ENCODE data around the gene PLD4. TPM values are rescaled to one million over a fixed set of nuclear protein-coding genes. Genes with fewer than 3 reads are reported as not detected.

The PLD4 gene
- total and polyA plus RNA-seq, 4 experiments from 2014 or later: 0.68 TPM; not detected in 3

- POLR2A ChIA-PET (ENCODE audit: partially characterized antibody): no interaction called here
- Mint-ChIP-seq H3K4me3 (no peak overlapping the region), H3K27me3 (peaks cover 10 to 11% of the 10 kb centered on the region in 2 donors), H3K36me3 (no peaks in the 10 kb centered on the region), H3K9me3 (no peaks in the 10 kb centered on the region), H3K4me1 (peaks cover 2 to 9% (median 3%) of the 10 kb centered on the region in 4 donors), H3K27ac (no peak overlapping the region)
- H3K27me3 ChIP-seq (ENCODE audit: insufficient read depth, low read length): no peaks in the 10 kb centered on the region
- no peaks in the 10 kb centered on the region for H3K4me1 ChIP-seq (ENCODE audit: insufficient read depth, low read length)
- DNase-seq: no peak
- no peaks in the 10 kb centered on the region for H3K36me3 ChIP-seq (ENCODE audit: insufficient read depth, low read length)
- H3K9me3 ChIP-seq (ENCODE audit: control insufficient read depth in 1 of 2, low read length in 2 of 2): no peaks in the 10 kb centered on the region
- no peak overlapping the region for H3K27ac ChIP-seq (ENCODE audit: low read depth, low read length)
- no peak overlapping the region for H3K4me3 ChIP-seq (ENCODE audit: low read length in 2 of 2)
- CTCF ChIA-PET (ENCODE audit: partially characterized antibody): no interaction called here
- intact Hi-C loops (cut with micrococcal nuclease): no loop called here
These were observed 11.9 kb downstream of the PLD4 start for GRCh38 chr14:104936361-104937155.

GRCh38 chr14:104937161-104937560 lies 12.5 kb downstream of the PLD4 start:
- Mint-ChIP-seq H3K36me3 (no peaks in the 10 kb centered on the region), H3K9me3 (no peaks in the 10 kb centered on the region), H3K27me3 (peaks cover 10 to 11% of the 10 kb centered on the region in 2 donors), H3K27ac (no peak overlapping the region), H3K4me1 (peaks cover 2 to 9% (median 3%) of the 10 kb centered on the region in 4 donors), H3K4me3 (no peak overlapping the region)
- no peaks in the 10 kb centered on the region for H3K36me3 ChIP-seq (ENCODE audit: insufficient read depth, low read length)
- no peak overlapping the region for H3K27ac ChIP-seq (ENCODE audit: low read depth, low read length)
- ChIA-PET POLR2A (ENCODE audit: partially characterized antibody) (no interaction called here), CTCF (ENCODE audit: partially characterized antibody) (no interaction called here)
- no peaks in the 10 kb centered on the region for H3K27me3 ChIP-seq (ENCODE audit: insufficient read depth, low read length)
- no peaks in the 10 kb centered on the region for H3K9me3 ChIP-seq (ENCODE audit: control insufficient read depth in 1 of 2, low read length in 2 of 2)
- no peak overlapping the region for H3K4me3 ChIP-seq (ENCODE audit: low read length in 2 of 2)
- no peak for DNase-seq
- intact Hi-C loops (cut with micrococcal nuclease): no loop called here
- H3K4me1 ChIP-seq (ENCODE audit: insufficient read depth, low read length): no peaks in the 10 kb centered on the region

GRCh38 chr14:104937694-104938365 lies 13.2 kb downstream of the PLD4 start:
- Histone ChIP-seq H3K4me1 (ENCODE audit: insufficient read depth, low read length) (no peaks in the 10 kb centered on the region), H3K9me3 (ENCODE audit: control insufficient read depth in 1 of 2, low read length in 2 of 2) (no peaks in the 10 kb centered on the region), H3K36me3 (ENCODE audit: insufficient read depth, low read length) (no peaks in the 10 kb centered on the region), H3K4me3 (ENCODE audit: low read length in 2 of 2) (no peak overlapping the region), H3K27me3 (ENCODE audit: insufficient read depth, low read length) (no peaks in the 10 kb centered on the region), H3K27ac (ENCODE audit: low read depth, low read length) (no peak overlapping the region)
- no peak overlapping the region for H3K4me3 Mint-ChIP-seq
- ChIA-PET POLR2A (ENCODE audit: partially characterized antibody) (no interaction called here), CTCF (ENCODE audit: partially characterized antibody) (interaction anchor here (1.0 kb wide), 1 partner anchor 107 kb away, joined by 4 read pairs; no protein-coding TSS in a partner anchor)
- H3K9me3 Mint-ChIP-seq: no peaks in the 10 kb centered on the region
- H3K27me3 Mint-ChIP-seq: peaks cover 10 to 11% of the 10 kb centered on the region in 2 donors
- H3K36me3 Mint-ChIP-seq: no peaks in the 10 kb centered on the region
- no peak overlapping the region for H3K27ac Mint-ChIP-seq
- peaks cover 2 to 9% (median 3%) of the 10 kb centered on the region in 4 donors for H3K4me1 Mint-ChIP-seq
- intact Hi-C loops (cut with micrococcal nuclease): no loop called here
- DNase-seq: no peak

GRCh38 chr14:104938436-104938835 lies 13.8 kb downstream of the PLD4 start:
- intact Hi-C loops (cut with micrococcal nuclease): no loop called here
- POLR2A ChIA-PET (ENCODE audit: partially characterized antibody): no interaction called here
- no peak overlapping the region for H3K27ac Mint-ChIP-seq

GRCh38 chr14:104938960-104939359 lies 14.3 kb downstream of the PLD4 start:
- ChIA-PET POLR2A (ENCODE audit: partially characterized antibody) (no interaction called here), CTCF (ENCODE audit: partially characterized antibody) (no interaction called here)
- Histone ChIP-seq H3K27me3 (ENCODE audit: insufficient read depth, low read length) (no peaks in the 10 kb centered on the region), H3K36me3 (ENCODE audit: insufficient read depth, low read length) (no peaks in the 10 kb centered on the region), H3K9me3 (ENCODE audit: control insufficient read depth in 1 of 2, low read length in 2 of 2) (no peaks in the 10 kb centered on the region), H3K4me3 (ENCODE audit: low read length in 2 of 2) (no peak overlapping the region), H3K27ac (ENCODE audit: low read depth, low read length) (no peak overlapping the region), H3K4me1 (ENCODE audit: insufficient read depth, low read length) (no peaks in the 10 kb centered on the region)
- H3K27ac Mint-ChIP-seq: no peak overlapping the region
- no peaks in the 10 kb centered on the region for H3K9me3 Mint-ChIP-seq
- no peak for DNase-seq
- H3K27me3 Mint-ChIP-seq: peaks cover 10 to 11% of the 10 kb centered on the region in 2 donors
- no peak overlapping the region for H3K4me3 Mint-ChIP-seq
- peaks cover 2 to 9% (median 3%) of the 10 kb centered on the region in 4 donors for H3K4me1 Mint-ChIP-seq
- no peaks in the 10 kb centered on the region for H3K36me3 Mint-ChIP-seq
- intact Hi-C loops (cut with micrococcal nuclease): no loop called here

More at GRCh38 chr14:104938436-104938835, 13.8 kb downstream of the PLD4 start:
- no peaks in the 10 kb centered on the region for H3K9me3 Mint-ChIP-seq
- H3K27me3 Mint-ChIP-seq: peaks cover 10 to 11% of the 10 kb centered on the region in 2 donors
- H3K27ac ChIP-seq (ENCODE audit: low read depth, low read length): no peak overlapping the region
- no peak overlapping the region for H3K4me3 Mint-ChIP-seq
- no peak overlapping the region for H3K4me3 ChIP-seq (ENCODE audit: low read length in 2 of 2)
- CTCF ChIA-PET (ENCODE audit: partially characterized antibody): interaction anchor here (1.0 kb wide), 1 partner anchor 107 kb away, joined by 4 read pairs; no protein-coding TSS in a partner anchor
- DNase-seq: no peak
- peaks cover 2 to 9% (median 3%) of the 10 kb centered on the region in 4 donors for H3K4me1 Mint-ChIP-seq
- no peaks in the 10 kb centered on the region for H3K4me1 ChIP-seq (ENCODE audit: insufficient read depth, low read length)
- H3K27me3 ChIP-seq (ENCODE audit: insufficient read depth, low read length): no peaks in the 10 kb centered on the region
- H3K9me3 ChIP-seq (ENCODE audit: control insufficient read depth in 1 of 2, low read length in 2 of 2): no peaks in the 10 kb centered on the region
- no peaks in the 10 kb centered on the region for H3K36me3 Mint-ChIP-seq
- H3K36me3 ChIP-seq (ENCODE audit: insufficient read depth, low read length): no peaks in the 10 kb centered on the region

- POLR2A ChIA-PET (ENCODE audit: partially characterized antibody): no interaction called here
- intact Hi-C loops (cut with micrococcal nuclease): no loop called here
- Mint-ChIP-seq H3K4me1 (peaks cover 0 to 3% (median under 1%) of the 10 kb centered on the region in 4 donors), H3K27ac (no peak overlapping the region), H3K36me3 (no peaks in the 10 kb centered on the region), H3K9me3 (no peaks in the 10 kb centered on the region), H3K27me3 (peaks cover 6 to 8% of the 10 kb centered on the region in 2 donors), H3K4me3 (no peak overlapping the region)
- no peaks in the 10 kb centered on the region for H3K36me3 ChIP-seq (ENCODE audit: insufficient read depth, low read length)
- H3K27me3 ChIP-seq (ENCODE audit: insufficient read depth, low read length): no peaks in the 10 kb centered on the region
- CTCF ChIA-PET (ENCODE audit: partially characterized antibody): no interaction called here
- H3K4me3 ChIP-seq (ENCODE audit: low read length in 2 of 2): no peak overlapping the region
- no peak overlapping the region for H3K27ac ChIP-seq (ENCODE audit: low read depth, low read length)
- no peak for DNase-seq
- H3K9me3 ChIP-seq (ENCODE audit: control insufficient read depth in 1 of 2, low read length in 2 of 2): no peaks in the 10 kb centered on the region
- no peaks in the 10 kb centered on the region for H3K4me1 ChIP-seq (ENCODE audit: insufficient read depth, low read length)
These were observed 15.2 kb downstream of the PLD4 start for GRCh38 chr14:104939666-104940410.

GRCh38 chr14:104940526-104941150 lies 16.0 kb downstream of the PLD4 start:
- Histone ChIP-seq H3K4me1 (ENCODE audit: insufficient read depth, low read length) (no peaks in the 10 kb centered on the region), H3K4me3 (ENCODE audit: low read length in 2 of 2) (no peak overlapping the region), H3K9me3 (ENCODE audit: control insufficient read depth in 1 of 2, low read length in 2 of 2) (no peaks in the 10 kb centered on the region), H3K27ac (ENCODE audit: low read depth, low read length) (no peak overlapping the region), H3K27me3 (ENCODE audit: insufficient read depth, low read length) (no peaks in the 10 kb centered on the region), H3K36me3 (ENCODE audit: insufficient read depth, low read length) (no peaks in the 10 kb centered on the region)
- Mint-ChIP-seq H3K36me3 (no peaks in the 10 kb centered on the region), H3K27me3 (peaks cover 6% of the 10 kb centered on the region in 2 donors), H3K4me1 (no peaks in the 10 kb centered on the region), H3K9me3 (no peaks in the 10 kb centered on the region), H3K27ac (no peak overlapping the region), H3K4me3 (no peak overlapping the region)
- POLR2A ChIA-PET (ENCODE audit: partially characterized antibody): no interaction called here
- CTCF ChIA-PET (ENCODE audit: partially characterized antibody): no interaction called here
- DNase-seq: no peak
- intact Hi-C loops (cut with micrococcal nuclease): no loop called here
